H9 (cell line): Measurements from ENCODE around the gene PRDM2. TPM values are rescaled to one million over a fixed set of nuclear protein-coding genes. Genes with fewer than 3 reads are reported as not detected.

Experiments used
- DNase-seq: peaks from one replicate; pipeline ENCODE4 v3.0.0-alpha.2; 2017
- H2AFZ ChIP-seq: one replicate; pipeline ENCODE4 v1.6.1; 2013; ENCODE audit warnings: mild to moderate bottlenecking, low read length, control low read depth, moderate library complexity
- H2AK5ac ChIP-seq: 2 replicates; pipeline ENCODE4 v1.6.1; 2013; ENCODE audit warnings: low read length, control low read depth, mixed read lengths; ENCODE audit not compliant: insufficient read length
- H2BK120ac ChIP-seq: one replicate; pipeline ENCODE4 v1.6.1; 2013; ENCODE audit warnings: low read depth, mild to moderate bottlenecking, low read length, control low read depth, inconsistent platforms; ENCODE audit not compliant: poor library complexity, severe bottlenecking
- H2BK12ac ChIP-seq: 2 replicates; pipeline ENCODE4 v1.6.1; 2013; ENCODE audit warnings: low read length, control low read depth, mixed read lengths, low read depth; ENCODE audit not compliant: insufficient read length
- H2BK15ac ChIP-seq: 2 replicates; pipeline ENCODE4 v1.6.1; 2013; ENCODE audit warnings: low read depth, low read length, control low read depth
- H2BK20ac ChIP-seq: one replicate; pipeline ENCODE4 v1.6.1; 2013; ENCODE audit warnings: low read depth, mild to moderate bottlenecking, low read length, control low read depth, inconsistent platforms; ENCODE audit not compliant: poor library complexity, severe bottlenecking
- H2BK5ac ChIP-seq: 2 replicates; pipeline ENCODE4 v1.6.1; 2013; ENCODE audit warnings: low read length, control low read depth, mixed read lengths; ENCODE audit not compliant: insufficient read length
- H3K14ac ChIP-seq: 2 replicates; pipeline ENCODE4 v1.6.1; 2013; ENCODE audit warnings: low read length, control low read depth; ENCODE audit not compliant: insufficient read depth
- H3K18ac ChIP-seq: 2 replicates; pipeline ENCODE4 v1.6.1; 2013; ENCODE audit warnings: low read depth, mild to moderate bottlenecking, mixed read lengths, low read length, control low read depth; ENCODE audit not compliant: insufficient read length
- H3K23ac ChIP-seq: 2 replicates; pipeline ENCODE4 v1.6.1; 2013; ENCODE audit warnings: low read length, control low read depth, mixed read lengths, low read depth; ENCODE audit not compliant: insufficient read length
- H3K23me2 ChIP-seq: 2 replicates; pipeline ENCODE4 v1.6.1; 2013; ENCODE audit warnings: low read depth, mild to moderate bottlenecking, mixed read lengths, low read length, control low read depth; ENCODE audit not compliant: insufficient read length, poor library complexity, severe bottlenecking
- H3K27ac ChIP-seq: 2 replicates; pipeline ENCODE4 v1.5.1; 2013; ENCODE audit warnings: low read length, control low read depth, mixed read lengths, low read depth; ENCODE audit not compliant: insufficient read length
- H3K27me3 ChIP-seq: 2 replicates; pipeline ENCODE4 v1.6.1; 2013; ENCODE audit warnings: low read length, control low read depth, inconsistent platforms; ENCODE audit not compliant: insufficient read depth
- H3K4ac ChIP-seq: 2 replicates; pipeline ENCODE4 v1.6.1; 2013; ENCODE audit warnings: low read depth, mild to moderate bottlenecking, control low read depth, inconsistent platforms, low read length, moderate library complexity
- H3K4me1 ChIP-seq: 2 replicates; pipeline ENCODE4 v1.6.1; 2013; ENCODE audit warnings: low read length, control low read depth, inconsistent platforms; ENCODE audit not compliant: insufficient read depth
- H3K4me2 ChIP-seq: 2 replicates; pipeline ENCODE4 v1.6.1; 2013; ENCODE audit warnings: low read length, control low read depth, mixed read lengths; ENCODE audit not compliant: insufficient read length, insufficient read depth
- H3K56ac ChIP-seq: 2 replicates; pipeline ENCODE4 v1.6.1; 2013; ENCODE audit warnings: low read depth, mild to moderate bottlenecking, mixed read lengths, low read length, control low read depth; ENCODE audit not compliant: insufficient read length
- H3K79me1 ChIP-seq: 2 replicates; pipeline ENCODE4 v1.6.1; 2013; ENCODE audit warnings: low read depth, mild to moderate bottlenecking, moderate library complexity, low read length, control low read depth, inconsistent platforms; ENCODE audit not compliant: insufficient read depth, poor library complexity, severe bottlenecking
- H3K79me2 ChIP-seq: 2 replicates; pipeline ENCODE4 v1.6.1; 2013; ENCODE audit warnings: low read length, control low read depth, inconsistent platforms; ENCODE audit not compliant: insufficient read depth
- H3K9ac ChIP-seq: 2 replicates; pipeline ENCODE4 v1.6.1; 2013; ENCODE audit warnings: low read length, control low read depth, mixed read lengths; ENCODE audit not compliant: insufficient read length; ENCODE audit errors: extremely low read depth
- H3K9me3 ChIP-seq: one replicate; pipeline ENCODE4 v1.6.1; 2013; ENCODE audit warnings: low read depth, low read length, inconsistent platforms; ENCODE audit not compliant: control insufficient read depth
- H3T11ph ChIP-seq: one replicate; pipeline ENCODE4 v1.6.1; 2013; ENCODE audit warnings: mild to moderate bottlenecking, low read length, control low read depth, inconsistent platforms
- H4K20me1 ChIP-seq: one replicate; pipeline ENCODE4 v1.6.1; 2013; ENCODE audit not compliant: control insufficient read depth, insufficient read length, insufficient read depth
- H4K5ac ChIP-seq: 2 replicates; pipeline ENCODE4 v1.6.1; 2013; ENCODE audit warnings: low read depth, mild to moderate bottlenecking, mixed read lengths, low read length, control low read depth; ENCODE audit not compliant: insufficient read length
- H4K8ac ChIP-seq: replicated peaks from 2 replicates; pipeline ENCODE4 v1.6.1; 2013; ENCODE audit warnings: low read length, control low read depth, mixed read lengths, low read depth; ENCODE audit not compliant: insufficient read length
- H4K91ac ChIP-seq: 2 replicates; pipeline ENCODE4 v1.6.1; 2013; ENCODE audit warnings: low read depth, mild to moderate bottlenecking, moderate library complexity, mixed read lengths, low read length, control low read depth; ENCODE audit not compliant: insufficient read length
- H3K27ac Mint-ChIP-seq, 3 experiments: 2 replicates in 2 of 3; 3 replicates in 1 of 3; pipeline ENCODE4 v1.8.0; 2020 to 2021; ENCODE audit warnings: mixed read lengths in 3 of 3, mild to moderate bottlenecking in 1 of 3, moderate library complexity in 1 of 3
- H3K27me3 Mint-ChIP-seq: 2 replicates; pipeline ENCODE4 v1.8.0; 2021; ENCODE audit warnings: low read depth, mild to moderate bottlenecking, moderate library complexity, mixed read lengths
- H3K36me3 Mint-ChIP-seq, 3 experiments: 2 replicates in 2 of 3; 3 replicates in 1 of 3; pipeline ENCODE4 v1.8.0; 2020 to 2021; ENCODE audit warnings: low read depth in 3 of 3, mixed read lengths in 3 of 3; ENCODE audit not compliant: insufficient read depth in 1 of 3
- H3K4me1 Mint-ChIP-seq, 2 experiments: 2 replicates each; pipeline ENCODE4 v1.8.0; 2020; ENCODE audit warnings: mixed read lengths in 2 of 2
- H3K4me3 Mint-ChIP-seq, 2 experiments: 2 replicates in 1 of 2; 3 replicates in 1 of 2; pipeline ENCODE4 v1.8.0; 2020 to 2021; ENCODE audit warnings: mild to moderate bottlenecking in 2 of 2, mixed read lengths in 2 of 2, moderate library complexity in 1 of 2
- H3K9me3 Mint-ChIP-seq, 2 experiments: 2 replicates in 1 of 2; 3 replicates in 1 of 2; pipeline ENCODE4 v1.8.0; 2020; ENCODE audit warnings: mild to moderate bottlenecking in 2 of 2, mixed read lengths in 2 of 2, moderate library complexity in 1 of 2
- WGBS: extraction: QIAGEN DNeasy Blood & Tissue Kit; methylation state at CpG from one replicate; pipeline ENCODE4 v1.1.7; 2013; ENCODE audit warnings: missing lambda C conversion rate, low lambda C conversion rate, mixed read lengths; ENCODE audit not compliant: insufficient read length; ENCODE audit errors: extremely low coverage; 5-methylcytosine and 5-hydroxymethylcytosine counted together
- total RNA-seq: library from RNA; stranded (reverse); gene quantifications from 2 replicates; pipeline ENCODE4 v1.2.1, GENCODE V29; 2021
- TF ChIP-seq, protein P1 (sequence below): fragments of 200-600 bp; sonication (generic); conservative IDR thresholded peaks from 3 replicates; pipeline ENCODE4 v1.8.0; 2021; ENCODE audit warnings: antibody characterized with exemption, mild to moderate bottlenecking

Gene PRDM2
- total RNA-seq, 1 experiment from 2014 or later, result 24.5 TPM

DNA sequence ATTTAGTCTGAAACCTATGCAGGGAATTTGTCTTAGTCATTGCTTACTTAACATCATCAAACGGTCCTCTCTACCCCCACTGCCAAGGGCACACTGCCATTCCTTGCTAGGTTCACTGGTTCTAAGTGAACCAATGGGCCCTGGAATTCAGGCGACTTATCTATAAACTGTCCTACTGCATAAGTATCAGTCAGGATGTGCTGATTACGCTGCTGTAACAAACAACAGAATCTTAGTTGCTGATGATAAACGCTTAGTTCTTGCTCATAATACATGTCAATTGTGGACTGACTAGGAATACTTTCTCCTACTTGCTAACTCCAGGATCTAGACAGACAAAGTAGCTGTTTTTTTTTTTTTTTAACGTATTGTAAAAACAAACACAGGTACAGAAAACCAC lies 136.1 kb downstream of the PRDM2 start:
- no CpG with 5 or more reads among the region's 5 CpGs for WGBS
- no peak overlapping the region for H4K8ac ChIP-seq
- H4K5ac ChIP-seq, result no peak overlapping the region
- H3K14ac ChIP-seq, result no peak overlapping the region
- H2BK15ac ChIP-seq, result no peak overlapping the region
- no peaks in the 10 kb centered on the region for H4K20me1 ChIP-seq
- H3K27ac Mint-ChIP-seq, result no peak overlapping the region
- H3K79me2 ChIP-seq, result no peaks in the 10 kb centered on the region
- peaks cover 26% of the 10 kb centered on the region for H3K27me3 Mint-ChIP-seq
- peaks cover 4 to 6% of the 10 kb centered on the region in 2 experiments; a peak in 2 of 5 replicates for H3K9me3 Mint-ChIP-seq
- H2BK12ac ChIP-seq, result no peak overlapping the region
- no peaks in the 10 kb centered on the region for H3K9me3 ChIP-seq
- no peak overlapping the region for H3K56ac ChIP-seq
- H3K4me3 Mint-ChIP-seq, result no peak overlapping the region
- H3K23me2 ChIP-seq, result no peaks in the 10 kb centered on the region
- no peaks in the 10 kb centered on the region for H3K4me1 Mint-ChIP-seq
- DNase-seq, result no peak
- no peak overlapping the region for H2BK20ac ChIP-seq
- H3K4me2 ChIP-seq, result no peak overlapping the region
- no peak overlapping the region for H2AFZ ChIP-seq
- H3K36me3 Mint-ChIP-seq, result no peaks in the 10 kb centered on the region
- H2AK5ac ChIP-seq, result no peak overlapping the region
- no peak overlapping the region for H2BK5ac ChIP-seq
- H4K91ac ChIP-seq, result no peak overlapping the region
- no peak overlapping the region for H3K23ac ChIP-seq
- no peak overlapping the region for H2BK120ac ChIP-seq
- no peak overlapping the region for H3K9ac ChIP-seq
- H3K18ac ChIP-seq, result no peak overlapping the region
- no peaks in the 10 kb centered on the region for H3K4me1 ChIP-seq
- no peak overlapping the region for H3K4ac ChIP-seq
- no peak overlapping the region for H3T11ph ChIP-seq
- no peak overlapping the region for H3K27ac ChIP-seq
- no peaks in the 10 kb centered on the region for H3K79me1 ChIP-seq
- H3K27me3 ChIP-seq, result no peaks in the 10 kb centered on the region
- TF ChIP-seq, protein P1, sequence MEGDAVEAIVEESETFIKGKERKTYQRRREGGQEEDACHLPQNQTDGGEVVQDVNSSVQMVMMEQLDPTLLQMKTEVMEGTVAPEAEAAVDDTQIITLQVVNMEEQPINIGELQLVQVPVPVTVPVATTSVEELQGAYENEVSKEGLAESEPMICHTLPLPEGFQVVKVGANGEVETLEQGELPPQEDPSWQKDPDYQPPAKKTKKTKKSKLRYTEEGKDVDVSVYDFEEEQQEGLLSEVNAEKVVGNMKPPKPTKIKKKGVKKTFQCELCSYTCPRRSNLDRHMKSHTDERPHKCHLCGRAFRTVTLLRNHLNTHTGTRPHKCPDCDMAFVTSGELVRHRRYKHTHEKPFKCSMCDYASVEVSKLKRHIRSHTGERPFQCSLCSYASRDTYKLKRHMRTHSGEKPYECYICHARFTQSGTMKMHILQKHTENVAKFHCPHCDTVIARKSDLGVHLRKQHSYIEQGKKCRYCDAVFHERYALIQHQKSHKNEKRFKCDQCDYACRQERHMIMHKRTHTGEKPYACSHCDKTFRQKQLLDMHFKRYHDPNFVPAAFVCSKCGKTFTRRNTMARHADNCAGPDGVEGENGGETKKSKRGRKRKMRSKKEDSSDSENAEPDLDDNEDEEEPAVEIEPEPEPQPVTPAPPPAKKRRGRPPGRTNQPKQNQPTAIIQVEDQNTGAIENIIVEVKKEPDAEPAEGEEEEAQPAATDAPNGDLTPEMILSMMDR, result no peak
